ENCODE measurements around the gene LYPD6.

- TF ChIP-seq TAF1 (IDR thresholded peaks at IDR 0.05; ENCODE audit: low read depth) (no peak), EP300 (IDR thresholded peaks at IDR 0.05; ENCODE audit: borderline replicate concordance) (no peak), EGR1 (IDR thresholded peaks at IDR 0.05) (no peak), YY1 (IDR thresholded peaks at IDR 0.05; ENCODE audit: low read depth) (no peak), TCF12 (IDR thresholded peaks at IDR 0.05; ENCODE audit: low read depth) (no peak), CEBPB (IDR thresholded peaks at IDR 0.05) (no peak), FOXM1 (IDR thresholded peaks at IDR 0.05; ENCODE audit: borderline replicate concordance, low read depth) (no peak), ZBTB7A (IDR thresholded peaks at IDR 0.05; ENCODE audit: low read depth) (no peak)
- TF ChIP-seq, protein P1, sequence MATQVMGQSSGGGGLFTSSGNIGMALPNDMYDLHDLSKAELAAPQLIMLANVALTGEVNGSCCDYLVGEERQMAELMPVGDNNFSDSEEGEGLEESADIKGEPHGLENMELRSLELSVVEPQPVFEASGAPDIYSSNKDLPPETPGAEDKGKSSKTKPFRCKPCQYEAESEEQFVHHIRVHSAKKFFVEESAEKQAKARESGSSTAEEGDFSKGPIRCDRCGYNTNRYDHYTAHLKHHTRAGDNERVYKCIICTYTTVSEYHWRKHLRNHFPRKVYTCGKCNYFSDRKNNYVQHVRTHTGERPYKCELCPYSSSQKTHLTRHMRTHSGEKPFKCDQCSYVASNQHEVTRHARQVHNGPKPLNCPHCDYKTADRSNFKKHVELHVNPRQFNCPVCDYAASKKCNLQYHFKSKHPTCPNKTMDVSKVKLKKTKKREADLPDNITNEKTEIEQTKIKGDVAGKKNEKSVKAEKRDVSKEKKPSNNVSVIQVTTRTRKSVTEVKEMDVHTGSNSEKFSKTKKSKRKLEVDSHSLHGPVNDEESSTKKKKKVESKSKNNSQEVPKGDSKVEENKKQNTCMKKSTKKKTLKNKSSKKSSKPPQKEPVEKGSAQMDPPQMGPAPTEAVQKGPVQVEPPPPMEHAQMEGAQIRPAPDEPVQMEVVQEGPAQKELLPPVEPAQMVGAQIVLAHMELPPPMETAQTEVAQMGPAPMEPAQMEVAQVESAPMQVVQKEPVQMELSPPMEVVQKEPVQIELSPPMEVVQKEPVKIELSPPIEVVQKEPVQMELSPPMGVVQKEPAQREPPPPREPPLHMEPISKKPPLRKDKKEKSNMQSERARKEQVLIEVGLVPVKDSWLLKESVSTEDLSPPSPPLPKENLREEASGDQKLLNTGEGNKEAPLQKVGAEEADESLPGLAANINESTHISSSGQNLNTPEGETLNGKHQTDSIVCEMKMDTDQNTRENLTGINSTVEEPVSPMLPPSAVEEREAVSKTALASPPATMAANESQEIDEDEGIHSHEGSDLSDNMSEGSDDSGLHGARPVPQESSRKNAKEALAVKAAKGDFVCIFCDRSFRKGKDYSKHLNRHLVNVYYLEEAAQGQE (IDR thresholded peaks at IDR 0.05; ENCODE audit: low read depth) = no peak
- TF ChIP-seq, protein P2, sequence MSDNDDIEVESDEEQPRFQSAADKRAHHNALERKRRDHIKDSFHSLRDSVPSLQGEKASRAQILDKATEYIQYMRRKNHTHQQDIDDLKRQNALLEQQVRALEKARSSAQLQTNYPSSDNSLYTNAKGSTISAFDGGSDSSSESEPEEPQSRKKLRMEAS (IDR thresholded peaks at IDR 0.05) = no peak
Observed at GRCh38 chr2:149427387-149427786, 97.0 kb downstream of the LYPD6 start.

Data from Ishikawa (cell line).